GM21619 (cell line): ENCODE data around the gene HBM.
"Not testable (repeated sequence)": the region's sequence is repeated elsewhere in the genome, so short reads cannot be mapped to it uniquely, and the experiment has no call there.

Experiments
- ATAC-seq: cut with Tn5 transposase; IDR thresholded peaks from one replicate; pipeline ENCODE4 v1.9.1; 2021; ENCODE audit not compliant: unreplicated experiment

HBM gene

DNA sequence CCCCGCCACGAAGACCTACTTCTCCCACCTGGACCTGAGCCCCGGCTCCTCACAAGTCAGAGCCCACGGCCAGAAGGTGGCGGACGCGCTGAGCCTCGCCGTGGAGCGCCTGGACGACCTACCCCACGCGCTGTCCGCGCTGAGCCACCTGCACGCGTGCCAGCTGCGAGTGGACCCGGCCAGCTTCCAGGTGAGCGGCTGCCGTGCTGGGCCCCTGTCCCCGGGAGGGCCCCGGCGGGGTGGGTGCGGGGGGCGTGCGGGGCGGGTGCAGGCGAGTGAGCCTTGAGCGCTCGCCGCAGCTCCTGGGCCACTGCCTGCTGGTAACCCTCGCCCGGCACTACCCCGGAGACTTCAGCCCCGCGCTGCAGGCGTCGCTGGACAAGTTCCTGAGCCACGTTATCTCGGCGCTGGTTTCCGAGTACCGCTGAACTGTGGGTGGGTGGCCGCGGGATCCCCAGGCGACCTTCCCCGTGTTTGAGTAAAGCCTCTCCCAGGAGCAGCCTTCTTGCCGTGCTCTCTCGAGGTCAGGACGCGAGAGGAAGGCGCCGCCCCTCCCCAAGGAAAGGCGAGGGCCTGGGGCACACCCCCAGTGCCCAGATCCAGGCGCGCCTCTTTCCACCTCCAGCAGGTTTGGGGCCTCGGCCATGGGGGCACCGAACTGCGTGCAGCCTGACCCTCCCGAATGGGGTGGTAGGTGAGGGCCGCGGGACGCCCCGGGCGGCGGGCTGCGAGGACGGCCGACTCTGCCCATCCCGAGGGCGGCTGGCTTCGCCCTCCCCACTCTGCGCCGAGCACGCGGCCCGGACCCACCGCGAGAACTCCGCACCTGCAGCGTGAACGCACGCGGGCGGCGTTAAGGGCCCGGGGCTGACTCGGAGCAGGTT lies 15.1 kb downstream of the HBM start:
- ATAC-seq = no peak

DNA sequence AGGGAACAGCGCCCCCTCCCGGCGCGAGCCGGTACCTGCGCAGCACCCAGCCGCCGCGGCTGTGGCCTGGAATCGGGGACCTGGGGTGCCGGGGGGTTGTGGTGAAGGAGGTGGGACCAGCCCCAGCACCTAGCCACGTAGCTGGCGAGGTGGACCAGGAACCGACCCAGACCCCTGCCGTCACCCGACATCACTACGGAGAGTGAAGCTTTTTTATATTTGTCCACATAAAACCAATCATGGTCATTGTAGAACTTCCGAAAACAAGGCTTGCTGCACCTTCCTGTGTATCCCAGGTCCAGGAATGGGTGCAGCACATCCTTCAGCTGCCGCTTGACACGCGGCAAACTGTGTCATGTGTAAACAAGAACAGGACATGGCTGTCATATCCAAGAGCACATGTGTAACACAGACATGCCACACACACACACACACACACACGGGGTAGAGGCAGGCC lies 15.8 kb downstream of the HBM start:
- ATAC-seq = no peak

DNA sequence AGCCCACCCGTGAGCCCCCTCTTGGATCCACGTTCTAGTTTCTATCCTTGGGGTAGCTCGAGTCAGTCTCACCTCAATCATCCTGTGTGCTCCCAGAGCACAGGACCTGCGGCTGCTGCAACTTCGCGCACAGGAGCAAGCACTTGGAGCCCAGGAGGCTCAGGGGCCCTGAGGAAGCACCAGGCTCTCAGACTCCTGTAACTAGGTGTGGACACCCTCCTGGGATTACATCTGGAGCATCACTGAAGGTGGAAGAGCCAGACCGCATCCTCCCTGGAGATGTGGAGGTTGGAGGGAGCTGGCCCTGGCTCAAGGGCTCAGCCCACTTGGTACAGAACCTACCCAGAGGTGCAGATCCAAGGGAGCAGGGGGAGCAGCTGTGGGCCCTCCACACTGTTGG lies 17.2 kb downstream of the HBM start:
- ATAC-seq = no peak

DNA sequence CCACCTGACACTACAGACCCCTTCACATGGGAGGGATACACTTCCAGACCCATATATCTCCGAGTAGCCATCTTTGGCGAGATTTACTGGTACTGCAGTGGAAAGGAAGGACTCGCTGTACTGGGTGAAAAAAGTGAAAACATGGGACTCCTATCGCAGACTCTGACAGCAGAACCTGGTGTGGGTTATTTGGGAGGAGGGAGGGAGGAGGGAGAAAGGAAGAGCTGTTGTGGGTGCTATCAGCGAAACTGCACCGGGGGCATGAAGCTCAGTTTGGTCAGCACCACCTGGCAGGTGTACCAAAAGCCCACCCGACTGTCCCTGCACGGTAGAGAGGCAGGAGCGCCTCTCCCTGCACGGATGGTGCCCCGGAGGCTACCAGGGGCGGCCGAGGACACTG lies 19.4 kb downstream of the HBM start:
- ATAC-seq = no peak

DNA sequence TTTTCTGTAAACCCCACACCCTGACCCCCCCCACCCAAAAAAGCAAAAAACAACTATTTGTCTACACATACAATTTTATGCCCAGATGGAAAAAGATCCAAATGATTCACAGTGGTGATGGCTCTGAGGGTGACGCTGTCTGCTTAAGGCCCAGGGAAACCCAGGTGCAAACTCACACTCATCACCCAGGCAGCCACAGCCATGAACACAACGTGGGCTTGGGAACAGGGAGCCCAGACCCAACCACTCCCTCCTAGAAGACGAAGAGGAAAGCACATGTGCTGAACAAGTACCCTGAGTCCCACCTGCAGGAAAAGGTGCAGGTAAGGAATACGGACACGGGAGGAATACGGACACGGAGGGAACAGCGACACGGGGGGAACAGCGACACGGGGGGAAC lies 19.9 kb downstream of the HBM start:
- no peak for ATAC-seq

DNA sequence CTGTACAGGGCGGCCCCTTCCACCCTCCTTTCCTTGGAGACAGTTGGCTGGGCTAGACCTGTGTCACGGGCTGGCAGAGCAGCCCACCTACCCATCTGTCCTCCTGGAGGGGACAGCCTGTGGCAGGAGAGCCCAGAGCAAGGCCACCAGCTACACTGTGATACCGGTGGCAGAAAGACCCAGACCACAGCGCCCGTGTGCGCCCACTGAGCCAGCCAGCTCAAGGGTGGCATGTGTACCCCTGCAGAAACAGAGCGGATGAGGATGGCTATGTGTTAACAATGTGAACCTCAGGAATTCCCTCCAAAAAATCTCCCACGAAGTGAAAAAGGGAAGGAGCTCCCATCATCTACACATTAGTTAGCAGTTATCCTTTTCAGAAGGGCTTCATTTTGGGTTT lies 21.6 kb downstream of the HBM start:
- ATAC-seq = no peak

DNA sequence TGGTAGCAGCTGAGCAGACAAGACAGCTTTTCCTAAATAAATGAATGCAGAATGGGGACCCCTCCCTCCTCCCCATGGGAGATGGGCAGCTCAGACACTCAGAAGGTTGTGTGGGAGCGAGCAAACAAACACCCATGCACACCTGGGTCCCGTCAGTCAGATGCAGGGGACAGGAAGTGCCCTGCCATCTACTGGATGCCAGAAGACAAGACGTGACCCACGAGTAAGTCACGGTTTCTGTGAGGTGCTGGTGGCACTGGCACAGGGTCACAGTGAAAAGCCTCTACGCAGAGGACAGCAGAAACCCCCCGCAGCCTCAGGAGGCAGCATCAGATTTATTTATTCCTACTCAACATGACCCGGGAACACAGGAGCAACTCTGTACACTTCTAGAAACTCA lies 22.9 kb downstream of the HBM start:
- no peak for ATAC-seq

DNA sequence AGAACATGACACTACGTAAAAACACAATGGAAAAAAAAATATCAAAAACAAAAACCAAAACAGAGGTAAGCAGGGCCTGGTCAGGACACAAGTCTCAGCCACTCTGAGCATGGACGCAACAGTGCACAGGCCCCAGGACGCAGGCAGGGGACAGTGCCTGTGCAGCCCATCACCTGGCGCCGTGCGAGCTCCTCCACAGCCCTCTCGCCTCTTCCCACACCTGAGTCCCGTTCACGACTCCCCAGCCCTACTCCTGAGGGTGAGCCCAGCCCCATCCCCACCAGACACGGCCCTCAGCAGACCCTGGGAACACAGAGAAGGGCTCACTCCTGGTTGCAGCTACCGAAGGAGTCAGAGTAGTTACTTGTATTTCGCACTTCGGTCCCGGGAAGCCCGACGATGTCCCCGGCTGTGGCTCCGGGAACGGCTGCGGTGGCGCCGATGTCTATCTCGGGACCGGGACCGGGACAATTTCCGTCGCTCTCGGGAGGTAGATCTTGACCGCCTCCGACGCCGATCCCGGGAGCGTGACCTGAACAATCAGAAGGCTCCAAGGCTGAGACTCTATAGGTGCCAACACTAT lies 23.9 kb downstream of the HBM start:
- ATAC-seq = no peak

DNA sequence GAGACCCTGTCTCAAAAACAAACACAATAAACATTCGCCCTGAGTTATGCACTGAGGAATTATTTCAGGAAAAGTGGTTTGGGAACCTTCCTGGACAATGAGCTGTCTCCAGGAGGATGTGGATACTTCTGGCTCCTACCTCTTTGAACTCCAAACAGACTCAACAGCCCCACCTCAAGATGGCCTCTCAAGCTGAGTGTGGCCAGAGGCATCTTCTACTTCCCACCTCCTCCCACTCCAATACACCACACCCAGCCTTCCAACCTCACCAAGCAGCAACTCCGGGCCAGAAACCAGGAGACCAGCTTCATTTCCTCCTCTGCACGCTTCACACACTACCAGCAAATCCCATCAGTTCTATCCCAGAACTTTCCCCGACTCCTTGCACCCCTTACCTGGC lies 26.1 kb downstream of the HBM start:
- no peak for ATAC-seq

DNA sequence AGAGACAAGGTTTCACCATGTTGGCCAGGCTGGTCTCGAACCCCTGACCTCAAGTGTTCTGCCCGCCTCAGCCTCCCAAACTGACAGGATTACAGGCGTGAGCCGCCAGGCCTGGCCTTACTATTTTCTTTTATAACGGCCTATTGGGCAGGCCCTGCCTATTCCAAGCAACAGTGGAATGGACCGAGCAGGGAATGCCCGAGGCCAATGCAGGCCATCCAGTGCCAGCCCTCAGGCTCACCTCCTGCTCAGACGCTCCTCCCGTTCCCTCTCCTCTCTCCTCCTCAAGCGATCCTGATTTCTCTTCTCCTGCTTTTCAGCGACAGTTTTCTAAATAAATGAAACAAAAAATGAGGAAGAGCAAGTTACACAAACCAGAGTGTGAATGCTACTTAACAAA lies 26.9 kb downstream of the HBM start:
- ATAC-seq = no peak

DNA sequence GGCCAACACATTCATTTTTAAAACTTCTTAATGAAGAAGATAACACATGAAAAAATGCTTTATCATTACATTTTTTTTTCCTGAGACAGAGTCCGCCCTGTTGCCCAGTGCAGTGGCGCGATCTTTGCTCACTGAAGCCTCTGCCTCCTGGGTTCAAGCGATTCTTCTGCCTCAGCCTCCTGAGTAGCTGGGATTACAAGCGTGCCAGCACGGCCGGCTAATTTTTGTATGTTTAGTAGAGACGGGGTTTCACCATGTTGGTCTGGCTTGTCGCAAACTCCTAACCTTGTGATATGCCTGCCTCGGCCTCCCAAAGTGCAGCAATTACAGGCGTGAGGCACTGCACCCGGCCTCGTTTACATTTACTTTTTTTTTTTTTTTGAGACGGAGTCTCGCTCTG lies 27.7 kb downstream of the HBM start:
- ATAC-seq = no peak

DNA sequence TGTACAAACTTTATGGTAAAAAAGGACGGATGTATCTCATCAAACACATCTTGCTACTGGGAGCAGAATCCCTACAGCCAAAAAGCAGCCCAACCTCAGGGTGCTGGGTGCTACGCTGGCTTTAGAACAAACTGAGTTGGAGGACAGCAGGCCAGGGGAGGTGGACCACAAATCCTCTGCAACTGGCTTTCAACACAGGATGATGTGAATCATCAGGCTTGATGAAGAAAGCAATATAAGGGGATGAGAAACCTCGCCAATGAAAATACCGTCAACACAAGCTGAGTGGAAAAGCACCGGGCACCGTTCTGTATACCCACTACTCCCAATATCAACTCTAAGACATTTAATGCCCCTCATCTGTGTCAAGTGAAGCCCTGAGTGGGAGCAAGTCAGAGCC lies 28.7 kb downstream of the HBM start:
- no peak for ATAC-seq

DNA sequence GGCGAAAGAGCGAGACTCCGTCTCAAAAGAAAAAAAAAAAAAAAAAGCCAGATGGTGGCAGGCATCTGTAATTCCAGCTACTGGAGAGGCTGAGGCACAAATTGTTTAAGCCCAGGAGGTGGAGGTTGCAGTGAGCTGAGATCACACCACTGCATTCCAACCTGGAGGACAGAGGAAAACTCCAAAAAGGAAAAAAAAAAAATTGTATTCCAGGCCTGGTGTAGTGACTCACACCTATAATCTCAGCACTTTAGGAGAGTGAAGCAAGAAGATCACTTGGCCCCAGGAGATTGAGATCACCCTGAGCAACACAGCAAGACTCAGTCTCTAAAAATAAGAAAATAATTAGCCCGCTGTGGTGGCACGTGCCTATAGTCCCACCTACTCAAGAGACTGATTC lies 34.6 kb downstream of the HBM start:
- ATAC-seq = no peak

DNA sequence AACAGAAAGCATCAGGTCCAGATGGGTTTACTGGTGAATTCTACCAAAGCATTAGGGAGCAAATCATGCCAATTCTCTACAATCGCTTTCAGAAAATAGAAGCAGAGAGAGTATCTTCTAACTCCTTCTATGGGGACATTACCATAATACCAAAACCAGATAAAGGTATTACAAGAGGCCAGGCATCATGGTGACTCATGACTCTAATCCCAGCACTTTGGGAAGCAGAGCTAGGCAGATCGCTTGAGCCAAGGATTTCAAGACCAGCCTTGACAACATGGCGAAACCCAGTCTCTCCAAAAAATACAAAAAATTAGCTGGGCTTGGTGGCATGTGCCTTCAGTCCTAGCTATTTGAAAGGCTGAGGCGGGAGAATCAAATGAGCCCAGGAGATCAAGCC lies 37.5 kb downstream of the HBM start:
- ATAC-seq = no peak

DNA sequence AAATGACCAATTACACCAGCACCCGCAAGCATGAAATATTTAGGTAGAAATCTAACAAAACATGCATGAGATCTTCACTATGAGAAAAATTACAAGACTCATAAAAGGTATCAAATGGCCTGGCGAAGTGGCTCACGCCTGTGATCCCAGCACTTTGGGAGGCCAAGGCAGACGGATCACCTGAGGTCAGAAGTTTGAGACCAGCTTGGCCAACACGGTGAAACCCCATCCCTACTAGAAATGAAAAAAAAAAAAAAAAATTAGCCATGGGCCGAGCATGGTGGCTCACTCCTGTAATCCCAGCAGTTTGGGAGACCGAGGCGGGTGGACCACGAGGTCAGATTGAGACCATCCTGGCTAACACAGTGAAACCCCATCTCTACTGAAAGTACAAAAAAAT lies 38.3 kb downstream of the HBM start:
- ATAC-seq = not testable (repeated sequence)

DNA sequence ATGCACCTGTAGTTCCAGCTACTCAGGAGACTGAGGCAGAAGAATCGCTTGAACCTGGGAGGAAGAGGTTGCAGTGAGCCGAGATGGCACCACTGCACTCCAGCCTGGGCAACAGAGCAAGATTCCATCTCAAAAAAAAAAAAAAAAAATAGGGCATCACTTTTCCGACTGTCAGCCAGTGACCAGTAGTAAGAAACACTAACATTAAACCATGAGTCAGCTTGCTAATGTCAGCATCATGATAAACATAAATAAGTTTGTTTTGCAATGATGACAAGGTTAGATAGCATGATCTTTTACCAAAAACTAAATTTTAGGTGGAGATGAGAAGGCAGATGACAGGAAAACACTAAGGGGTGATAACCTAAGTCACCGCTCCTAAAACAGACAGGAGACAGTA lies 43.6 kb downstream of the HBM start:
- ATAC-seq = not testable (repeated sequence)

DNA sequence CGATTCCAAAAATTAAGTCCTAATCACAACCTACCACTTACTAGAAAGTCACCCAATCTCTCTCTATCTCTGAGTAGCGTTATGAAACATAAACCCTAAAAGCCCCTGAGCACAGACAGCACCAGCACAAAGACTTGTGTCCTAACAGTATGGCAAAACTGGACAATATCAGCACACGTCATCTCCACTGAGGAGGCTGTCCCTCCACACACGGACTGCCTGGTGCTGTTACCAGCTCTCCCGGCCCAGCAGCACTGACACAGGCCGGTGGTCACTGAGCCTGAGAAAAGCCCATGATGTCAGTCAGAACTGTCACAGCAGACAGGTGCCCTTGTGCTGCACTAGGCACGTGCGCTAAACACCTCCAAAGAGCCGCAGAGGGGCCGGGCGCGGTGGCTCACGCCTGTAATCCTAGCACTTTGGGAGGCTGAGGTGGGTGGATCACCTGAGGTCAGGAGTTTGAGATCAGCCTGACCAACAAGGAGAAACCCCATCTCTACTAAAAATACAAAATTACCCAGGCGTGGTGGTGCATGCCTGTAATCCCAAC lies 45.9 kb downstream of the HBM start:
- not testable (repeated sequence) for ATAC-seq

DNA sequence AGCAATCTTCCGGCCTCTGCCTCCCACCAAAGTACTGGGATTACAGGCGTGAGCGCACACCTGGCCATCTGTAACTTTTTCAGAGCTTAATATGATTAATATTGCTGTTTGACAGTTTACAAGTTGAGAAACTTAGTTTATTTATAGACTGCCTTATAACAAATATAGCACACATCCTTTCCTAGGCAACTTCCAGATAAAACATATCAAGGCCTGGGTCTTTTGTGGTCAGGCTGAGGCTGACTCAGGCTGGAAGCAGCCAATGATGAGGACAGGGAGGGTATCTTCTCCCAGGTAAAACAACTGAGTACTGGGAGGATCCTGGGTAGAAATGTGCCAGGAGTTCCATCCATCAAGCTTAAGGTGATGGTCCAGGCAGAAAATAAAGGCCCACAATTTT lies 47.2 kb downstream of the HBM start:
- ATAC-seq = no peak
